ENCODE data around the gene ATP2C1. TPM values are rescaled to one million over a fixed set of nuclear protein-coding genes. Genes with fewer than 3 reads are reported as not detected.

The ATP2C1 gene
- total and polyA plus RNA-seq, 2 of the 4 experiments (the other 2 are of a cell fraction): 41.4 to 50.2 TPM

GRCh38 chr3:130950641-130951040 lies 56.8 kb downstream of the ATP2C1 start:
- peak overlapping the region; percentile 26; the same call in 1 of the 2 replicates for H3K4me2 ChIP-seq (ENCODE audit: low read depth, low read length)

More at GRCh38 chr3:130950641-130951040, 56.8 kb downstream of the ATP2C1 start:
- TF ChIP-seq NFE2L2 (IDR thresholded peaks at IDR 0.05; ENCODE audit: low read depth, low read length) (no peak), RFX5 (IDR thresholded peaks at IDR 0.05; ENCODE audit: low read depth, low read length) (no peak), POLR2A (IDR thresholded peaks at IDR 0.05; ENCODE audit: low read depth, low read length) (no peak), MAZ (IDR thresholded peaks at IDR 0.05; ENCODE audit: borderline replicate concordance, low read depth, low read length) (no peak), CEBPB (IDR thresholded peaks at IDR 0.05; ENCODE audit: low read depth, low read length) (no peak), RAD21 (IDR thresholded peaks at IDR 0.05; ENCODE audit: low read length) (no peak), RCOR1 (IDR thresholded peaks at IDR 0.05; ENCODE audit: insufficient replicate concordance, low read length) (no peak), USF2 (IDR thresholded peaks at IDR 0.05; ENCODE audit: low read depth, low read length) (no peak), CTCF (conservative IDR thresholded peaks at IDR 0.05; ENCODE audit: low read depth, low read length) (no peak), MXI1 (IDR thresholded peaks at IDR 0.05; ENCODE audit: borderline replicate concordance, low read depth, low read length) (no peak), CHD1 (IDR thresholded peaks at IDR 0.05; ENCODE audit: low read depth, low read length) (no peak), SMC3 (IDR thresholded peaks at IDR 0.05; ENCODE audit: low read depth, low read length) (no peak), FOS (IDR thresholded peaks at IDR 0.05; ENCODE audit: low read depth, low read length) (no peak), BHLHE40 (IDR thresholded peaks at IDR 0.05; ENCODE audit: low read depth, low read length) (no peak), ELK1 (IDR thresholded peaks at IDR 0.05; ENCODE audit: borderline replicate concordance, low read depth, low read length) (no peak), MAFK (IDR thresholded peaks at IDR 0.05; ENCODE audit: low read depth, low read length) (no peak)
- in situ Hi-C loops (cut with MboI; ENCODE audit: low sequenced_read_pairs) (loop anchor here (25.0 kb wide), 1 partner anchor 1487 kb away; no protein-coding TSS in a partner anchor), intact Hi-C loops (cut with micrococcal nuclease) (loop anchor here (5.0 kb wide), 1 partner anchor 48 kb away; no protein-coding TSS in a partner anchor), dilution Hi-C loops (cut with HindIII; ENCODE audit: low sequenced_read_pairs, unreplicated experiment) (no loop called here)
- peak overlapping the region in 1 of 2 experiments; percentile 21; a peak in 1 of 4 replicates for H4K8ac ChIP-seq (ENCODE audit: low read depth in 2 of 2, low read length in 2 of 2)
- H2BK15ac ChIP-seq (ENCODE audit: low read depth, low read length): no peak overlapping the region
- peak; percentile 86 for ATAC-seq (ENCODE audit: low read depth)
- BruUV-seq (replicated peaks): no TSS peak
- H3K27ac ChIP-seq (ENCODE audit: insufficient read depth, low read length): peak overlapping the region; percentile 20; the same call in 1 of the 2 replicates
- no peak overlapping the region for H3K56ac ChIP-seq (ENCODE audit: extremely low read depth, insufficient read depth, low read length)
- H2BK120ac ChIP-seq (ENCODE audit: low read depth, low read length): peak overlapping the region; percentile 40; the same call in 1 of the 2 replicates
- no peak overlapping the region for H2AK5ac ChIP-seq (ENCODE audit: low read depth, low read length)
- no peak overlapping the region for H2BK20ac ChIP-seq (ENCODE audit: low read depth, low read length)
- H3K23ac ChIP-seq (ENCODE audit: low read depth, low read length): no peak overlapping the region
- no peak overlapping the region for H3K9ac ChIP-seq (ENCODE audit: low read depth, low read length)
- no peak overlapping the region for H3K14ac ChIP-seq (replicated peaks; ENCODE audit: low read depth, low read length)
- no peak overlapping the region for H4K91ac ChIP-seq (ENCODE audit: insufficient read depth, low read depth, low read length)
- H4K5ac ChIP-seq (ENCODE audit: low read depth, low read length): no peak overlapping the region
- no peak overlapping the region for H3K18ac ChIP-seq (ENCODE audit: low read depth, low read length)
- peaks cover 16% of the 10 kb centered on the region for H3K36me3 ChIP-seq (ENCODE audit: control insufficient read depth, insufficient read depth, low read length)
- peaks cover 5% of the 10 kb centered on the region for H3K9me1 ChIP-seq (ENCODE audit: insufficient read depth, low read length)
- no peaks in the 10 kb centered on the region for H3K9me3 ChIP-seq (ENCODE audit: control insufficient read depth, insufficient read depth, low read length)
- ChIA-PET POLR2A (ENCODE audit: unreplicated experiment) (interaction anchor here (0.5 to 0.6 kb wide), 3 partner anchors 101 to 249 kb away, joined by 3 to 4 read pairs (median 3); no protein-coding TSS in a partner anchor), CTCF (no interaction called here)
- H4K20me1 ChIP-seq (ENCODE audit: insufficient read depth, low read length): no peaks in the 10 kb centered on the region
- no peak overlapping the region for H3K4me3 ChIP-seq (ENCODE audit: insufficient read depth, low read depth, low read length)
- peak overlapping the region; percentile 88 for H2BK5ac ChIP-seq (ENCODE audit: low read depth, low read length, poor library complexity, severe bottlenecking)
- H3K4me1 ChIP-seq (ENCODE audit: control insufficient read depth, insufficient read depth, low read length): peaks cover 3% of the 10 kb centered on the region
- peak; percentile 78 for DNase-seq
- H2AK9ac ChIP-seq (replicated peaks; ENCODE audit: low read depth, low read length, poor library complexity): no peak overlapping the region
- H3K4ac ChIP-seq (ENCODE audit: low read depth, low read length): no peak overlapping the region
- peaks cover 15 to 23% of the 10 kb centered on the region in 2 experiments for H3K79me1 ChIP-seq (ENCODE audit: low read depth in 1 of 2, low read length in 2 of 2)
- H2AFZ ChIP-seq (replicated peaks; ENCODE audit: low read length, poor library complexity): no peak overlapping the region
- H3K27me3 ChIP-seq (ENCODE audit: control insufficient read depth, insufficient read depth, low read length): no peaks in the 10 kb centered on the region

All from IMR-90 (cell line).